K562 (cell line): ENCODE data around the gene TSC22D3. TPM values are rescaled to one million over a fixed set of nuclear protein-coding genes. Genes with fewer than 3 reads are reported as not detected.

ENCODE experiments used
- ATAC-seq: fragments of 200-7000 bp; cut with Tn5 transposase; 3 replicates; pipeline ENCODE4 v1.9.1; 2020; ENCODE audit warnings: moderate library complexity
- BruUV-seq: library from RNA; stranded (reverse); fragments of 400-500 nt; replicated peaks from 2 replicates; lab custom pipeline; 2021; lab: Mats Ljungman, UMichigan
- CTCF ChIA-PET: fragments of 300-600 bp; formaldehyde crosslinking; extraction: SDS; loops from one replicate; lab custom pipeline; 2021; ENCODE audit warnings: low intra/inter-chr PET ratio; lab: Yijun Ruan, JAX
- POLR2A ChIA-PET: fragments of 300-600, 350-650 bp; sonication (Branson Sonifier 250); formaldehyde crosslinking; extraction: SDS; loops from one replicate; lab custom pipeline; 2021; ENCODE audit warnings: antibody characterized with exemption, inconsistent platforms; lab: Yijun Ruan, JAX
- DNase-seq, 4 experiments: peaks; one replicate each; pipeline versions ENCODE4 v3.0.0 to v3.0.0-alpha.2; 2011 to 2018; ENCODE audit warnings: low spot score in 3 of 4, mixed read lengths in 3 of 4; ENCODE audit errors: extremely low read depth in 1 of 4
- FAIRE-seq: peaks from 2 replicates; lab custom pipeline; 2011; peaks lifted over from hg19 to GRCh38; lab: Jason Lieb, UNC
- H2AFZ ChIP-seq: 2 replicates; pipeline ENCODE4 v1.6.0; 2011; ENCODE audit warnings: low read depth, low read length, control low read depth, inconsistent platforms
- H3K27ac ChIP-seq: fragments of 200-600 bp; 3 replicates; pipeline ENCODE4 v1.8.0; 2011; ENCODE audit warnings: low read depth, mild to moderate bottlenecking, control low read depth, inconsistent platforms, low read length, moderate library complexity, mixed read lengths; ENCODE audit errors: extremely low read depth
- H3K27me3 ChIP-seq, 2 experiments: fragments of 300-600 bp in 1 of 2; 2 replicates in 1 of 2; 3 replicates in 1 of 2; pipeline versions ENCODE4 v1.6.0 to v1.8.0; 2011; ENCODE audit warnings: inconsistent platforms in 2 of 2, low read length in 2 of 2, mild to moderate bottlenecking in 1 of 2, mixed read lengths in 1 of 2, moderate library complexity in 1 of 2; ENCODE audit not compliant: control insufficient read depth in 2 of 2, insufficient read depth in 2 of 2
- H3K36me3 ChIP-seq: fragments of 300-600 bp; 3 replicates; pipeline ENCODE4 v1.8.0; 2011; ENCODE audit warnings: mild to moderate bottlenecking, low read length, inconsistent platforms; ENCODE audit not compliant: control insufficient read depth, insufficient read depth
- H3K4me1 ChIP-seq, 2 experiments: fragments of 200-600 bp in 1 of 2; replicated peaks in 1 of 2; 2 replicates in 1 of 2; 3 replicates in 1 of 2; pipeline versions ENCODE4 v1.5.1 to v1.8.0; 2011; ENCODE audit warnings: inconsistent platforms in 2 of 2, low read length in 2 of 2, mild to moderate bottlenecking in 1 of 2, mixed read lengths in 1 of 2, moderate library complexity in 1 of 2; ENCODE audit not compliant: control insufficient read depth in 2 of 2, insufficient read depth in 2 of 2
- H3K4me2 ChIP-seq: 2 replicates; pipeline ENCODE4 v1.6.1; 2011; ENCODE audit warnings: low read length, control low read depth, inconsistent platforms, mixed read lengths; ENCODE audit not compliant: insufficient read depth
- H3K4me3 ChIP-seq: fragments of 200-600 bp; sonication (generic), shearing (Covaris generic); 2 replicates; pipeline ENCODE4 v1.5.1; 2016; ENCODE audit warnings: control low read depth, inconsistent platforms
- H3K79me2 ChIP-seq: fragments of 200-600 bp; 3 replicates; pipeline ENCODE4 v1.8.0; 2011; ENCODE audit warnings: low read length, inconsistent platforms; ENCODE audit not compliant: control insufficient read depth, insufficient read depth
- H3K9ac ChIP-seq, 2 experiments: 2 replicates each; pipeline versions ENCODE4 v1.6.0 to v1.6.1; 2011; ENCODE audit warnings: low read depth in 2 of 2, low read length in 2 of 2, control low read depth in 1 of 2, inconsistent platforms in 1 of 2, mild to moderate bottlenecking in 1 of 2, mixed read lengths in 1 of 2; ENCODE audit not compliant: insufficient read depth in 1 of 2
- H3K9me1 ChIP-seq: one replicate; pipeline ENCODE4 v1.6.0; 2011; ENCODE audit warnings: inconsistent platforms, mild to moderate bottlenecking, low read length, moderate library complexity; ENCODE audit not compliant: control insufficient read depth, insufficient read depth
- H3K9me3 ChIP-seq: replicated peaks from 2 replicates; pipeline ENCODE4 v1.5.1; 2011; ENCODE audit warnings: low read depth, low read length, inconsistent platforms; ENCODE audit not compliant: control insufficient read depth, insufficient read depth
- H4K20me1 ChIP-seq: replicated peaks from 2 replicates; pipeline ENCODE4 v1.6.1; 2011; ENCODE audit warnings: low read length, inconsistent platforms, mixed read lengths; ENCODE audit not compliant: control insufficient read depth, insufficient read depth
- ATF7 ChIP-seq: fragments of 450-650 bp; IDR thresholded peaks from 2 replicates; pipeline ENCODE4 v1.7.1; 2014; ENCODE audit warnings: mild to moderate bottlenecking, moderate library complexity
- C11orf30 ChIP-seq: fragments of 450-650 bp; IDR thresholded peaks from 2 replicates; pipeline ENCODE4 v1.6.1; 2016; ENCODE audit warnings: low read depth, mild to moderate bottlenecking
- CBFA2T2 ChIP-seq: fragments of 450-650 bp; conservative IDR thresholded peaks from 2 replicates; pipeline ENCODE4 v1.6.1; 2017; ENCODE audit warnings: mild to moderate bottlenecking
- EP300 ChIP-seq: IDR thresholded peaks from 2 replicates; pipeline ENCODE4 v1.6.1; 2012; ENCODE audit warnings: low read length, improper control_type of control experiment
- ESRRA ChIP-seq: fragments of 450-650 bp; IDR thresholded peaks from 2 replicates; pipeline ENCODE4 v1.6.1; 2014; ENCODE audit warnings: low read depth, mild to moderate bottlenecking, moderate library complexity, borderline replicate concordance
- GABPA ChIP-seq: fragments of 200-800 bp; sonication (Bioruptor generic); conservative IDR thresholded peaks from 2 replicates; pipeline ENCODE4 v1.6.1; 2016; ENCODE audit warnings: low read depth, missing genetic modification characterization, missing compliant biosample characterization
- JUND ChIP-seq, 2 experiments: IDR thresholded peaks; 2 replicates in 1 of 2; 3 replicates in 1 of 2; pipeline ENCODE4 v1.6.1; 2011; ENCODE audit warnings: borderline replicate concordance in 2 of 2, low read depth in 2 of 2, low read length in 2 of 2, improper control_type of control experiment in 1 of 2, missing biosample characterization in 1 of 2, missing genetic modification characterization in 1 of 2, missing genetic modification reagents in 1 of 2
- MAZ ChIP-seq, 2 experiments: fragments of 450-650 bp in 1 of 2; sonication (generic) in 1 of 2; formaldehyde crosslinking; IDR thresholded peaks in 1 of 2; conservative IDR thresholded peaks in 1 of 2; 2 replicates each; pipeline versions ENCODE4 v1.4.0 to v1.5.0; 2020; ENCODE audit warnings: mild to moderate bottlenecking in 1 of 2, missing genetic modification reagents in 1 of 2
- MTA1 ChIP-seq: fragments of 450-650 bp; IDR thresholded peaks from 2 replicates; pipeline ENCODE4 v1.6.1; 2017; ENCODE audit warnings: borderline replicate concordance
- NR2C2 ChIP-seq, 2 experiments: fragments of 200-800 bp in 1 of 2; sonication (Bioruptor generic) in 1 of 2; sonication (generic) in 1 of 2; formaldehyde crosslinking in 1 of 2; IDR thresholded peaks; 2 replicates each; pipeline versions ENCODE4 v1.6.1 to v1.8.0; 2016 to 2022; ENCODE audit warnings: mild to moderate bottlenecking in 1 of 2, missing compliant biosample characterization in 1 of 2, missing genetic modification characterization in 1 of 2, missing genetic modification reagents in 1 of 2
- PHTF2 ChIP-seq: fragments of 250-450 bp; sonication (Bioruptor Pico); IDR thresholded peaks from 2 replicates; pipeline ENCODE4 v1.5.0; 2021; ENCODE audit warnings: mild to moderate bottlenecking
- PURB ChIP-seq: sonication (generic); formaldehyde crosslinking; IDR thresholded peaks from 2 replicates; pipeline ENCODE4 v1.9.0; 2021; ENCODE audit warnings: low read depth, mild to moderate bottlenecking, missing genetic modification reagents
- SMAD1 ChIP-seq: fragments of 150-350 bp; IDR thresholded peaks from 2 replicates; pipeline ENCODE4 v1.6.1; 2014; ENCODE audit warnings: low read length, low read depth; ENCODE audit not compliant: partially characterized antibody
- SP2 ChIP-seq: IDR thresholded peaks from 2 replicates; pipeline ENCODE4 v1.6.1; 2011; ENCODE audit warnings: mild to moderate bottlenecking, low read depth, low read length, moderate library complexity; ENCODE audit not compliant: poor library complexity, severe bottlenecking; ENCODE audit errors: extremely low read depth
- SREBF1 ChIP-seq: fragments of 150-350 bp; IDR thresholded peaks from 2 replicates; pipeline ENCODE4 v1.6.1; 2014; ENCODE audit warnings: antibody characterized with exemption, low read depth, low read length, borderline replicate concordance
- ZNF764 ChIP-seq: fragments of 250-450 bp; sonication (Bioruptor Pico); IDR thresholded peaks from 2 replicates; pipeline ENCODE4 v1.4.0; 2020; ENCODE audit warnings: low read depth, mild to moderate bottlenecking, moderate library complexity
- WGBS: fragments of 100-300 bp; shearing (Covaris generic); methylation state at CpG from one replicate; pipeline ENCODE4 v1.1.6; 2016; ENCODE audit warnings: low coverage, mixed read lengths; ENCODE audit not compliant: insufficient coverage; ENCODE audit errors: missing lambda C conversion rate; 5-methylcytosine and 5-hydroxymethylcytosine counted together
- in situ Hi-C: fragments of 300-500 bp; cut with MboI; formaldehyde crosslinking; loops from 4 replicates; pipeline ENCODE4 v1.15.0; 2018; ENCODE audit warnings: inconsistent platforms, mixed read lengths
- intact Hi-C: fragments of 100-400 bp; cut with micrococcal nuclease; formaldehyde crosslinking; loops from 2 replicates; pipeline ENCODE4 v1.14.2; 2022
- polyA plus RNA-seq, 8 experiments: library from polyadenylated mRNA; depleted of rRNA in 4 of 8; stranded (reverse) in 5 of 8; unstranded in 3 of 8; fragments of >200 nt; fragmentation: Nextera tagmentation in 2 of 8; fragmentation: Illumina TruSeq in 1 of 8; extraction: Ambion mirVana in 2 of 8; extraction: Trizol in 1 of 8; gene quantifications; 2 replicates each; pipeline versions ENCODE4 v1.2.1 to v1.2.3, GENCODE V29; 2011 to 2014; ENCODE audit warnings: inconsistent platforms in 1 of 8, missing spikeins in 1 of 8
- total RNA-seq, 7 experiments: library from RNA; depleted of rRNA in 6 of 7; stranded (reverse); fragments of >200 nt in 6 of 7; fragmentation: Illumina TruSeq in 2 of 7; extraction: Trizol in 2 of 7; gene quantifications; 2 replicates each; pipeline versions ENCODE4 v1.2.1 to v1.2.3, GENCODE V29; 2011 to 2021; ENCODE audit warnings: low replicate concordance in 1 of 7
- TF ChIP-seq, protein P1 (sequence below): fragments of 200-800 bp; sonication (Bioruptor generic); IDR thresholded peaks from 2 replicates; pipeline ENCODE4 v1.6.1; 2017; ENCODE audit warnings: missing genetic modification characterization, missing compliant biosample characterization
- TF ChIP-seq, protein P2 (sequence below): fragments of 250-450 bp; sonication (Bioruptor Pico); IDR thresholded peaks from 2 replicates; pipeline ENCODE4 v1.4.0; 2020; ENCODE audit warnings: borderline replicate concordance

The TSC22D3 gene
- total and polyA plus RNA-seq, 9 of the 15 experiments (the other 6 are each of a cell fraction or from before 2014, with no cell fraction given), result 0.48 to 3.0 (median 0.87) TPM

- no peak overlapping the region for H3K4me3 ChIP-seq
- H3K36me3 ChIP-seq, result no peaks in the 10 kb centered on the region
- peaks cover 15 to 41% of the 10 kb centered on the region in 2 experiments; a peak in 4 of 5 replicates for H3K4me1 ChIP-seq
- in situ Hi-C loops (no loop called here), intact Hi-C loops (loop anchor here (2.0 to 5.0 kb wide), 2 partner anchors 45 to 60 kb away; partner anchors contain the start of gene NCBP2L)
- peak overlapping the region; percentile 40; the same call in 1 of the 2 replicates for H2AFZ ChIP-seq
- H3K4me2 ChIP-seq, result peak overlapping the region; percentile 19
- H3K27ac ChIP-seq, result no peak overlapping the region; the same call in 2 of the 3 replicates
- peak; percentile 70 to 85 (median 72) for DNase-seq
- peak overlapping the region in 1 of 2 experiments; percentile 52; a peak in 1 of 4 replicates for H3K9ac ChIP-seq
- no peaks in the 10 kb centered on the region for H3K79me2 ChIP-seq
- BruUV-seq, result no TSS peak
- peak; percentile 75 for FAIRE-seq
- H3K9me3 ChIP-seq, result no peaks in the 10 kb centered on the region
- no peaks in the 10 kb centered on the region for H4K20me1 ChIP-seq
- 11% methylated on average over 3 of the region's 7 CpGs for WGBS
- peak; percentile 75 for ATAC-seq
- POLR2A ChIA-PET, result interaction anchor here (0.6 to 1.3 kb wide), 3 partner anchors 12 to 21 kb away, joined by 3 read pairs; no protein-coding TSS in a partner anchor
- H3K27me3 ChIP-seq, result no peaks in the 10 kb centered on the region
- CTCF ChIA-PET, result no interaction called here
- no peaks in the 10 kb centered on the region for H3K9me1 ChIP-seq
- TF ChIP-seq MTA1 (no peak; the same call in 1 of the 2 replicates), PURB (no peak), GABPA (tag) (no peak), JUND (IDR thresholded peaks at IDR 0.05; ENCODE audit: borderline replicate concordance, low read depth, low read length) (peak; percentile 81), JUND (tag; IDR thresholded peaks at IDR 0.05; ENCODE audit: borderline replicate concordance, low read depth, low read length) (peak; percentile 66; the same call in 1 of the 3 replicates), MAZ (CRISPR knock-in tag; conservative IDR thresholded peaks at IDR 0.05 in 1 of 2, IDR thresholded peaks at IDR 0.05 in 1 of 2) (peak in 1 of 2 experiments; percentile 55; a peak in 2 of 4 replicates), ESRRA (peak; percentile 86), ZNF764 (CRISPR knock-in tag) (no peak), CBFA2T2 (peak; percentile 33; the same call in 1 of the 2 replicates), SREBF1 (no peak), SP2 (no peak), NR2C2 (CRISPR knock-in tag; IDR thresholded peaks at IDR 0.05) (no peak), NR2C2 (tag; IDR thresholded peaks at IDR 0.05) (no peak), C11orf30 (peak; percentile 29; the same call in 1 of the 2 replicates), EP300 (0 out of 2 replicates have a peak, but pooled peaks have one; percentile 19), SMAD1 (peak; percentile 58), ATF7 (peak; percentile 45; the same call in 1 of the 2 replicates), PHTF2 (CRISPR knock-in tag) (no peak)
- TF ChIP-seq, protein P1, sequence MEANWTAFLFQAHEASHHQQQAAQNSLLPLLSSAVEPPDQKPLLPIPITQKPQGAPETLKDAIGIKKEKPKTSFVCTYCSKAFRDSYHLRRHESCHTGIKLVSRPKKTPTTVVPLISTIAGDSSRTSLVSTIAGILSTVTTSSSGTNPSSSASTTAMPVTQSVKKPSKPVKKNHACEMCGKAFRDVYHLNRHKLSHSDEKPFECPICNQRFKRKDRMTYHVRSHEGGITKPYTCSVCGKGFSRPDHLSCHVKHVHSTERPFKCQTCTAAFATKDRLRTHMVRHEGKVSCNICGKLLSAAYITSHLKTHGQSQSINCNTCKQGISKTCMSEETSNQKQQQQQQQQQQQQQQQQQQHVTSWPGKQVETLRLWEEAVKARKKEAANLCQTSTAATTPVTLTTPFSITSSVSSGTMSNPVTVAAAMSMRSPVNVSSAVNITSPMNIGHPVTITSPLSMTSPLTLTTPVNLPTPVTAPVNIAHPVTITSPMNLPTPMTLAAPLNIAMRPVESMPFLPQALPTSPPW, result peak; percentile 81
- TF ChIP-seq, protein P2, sequence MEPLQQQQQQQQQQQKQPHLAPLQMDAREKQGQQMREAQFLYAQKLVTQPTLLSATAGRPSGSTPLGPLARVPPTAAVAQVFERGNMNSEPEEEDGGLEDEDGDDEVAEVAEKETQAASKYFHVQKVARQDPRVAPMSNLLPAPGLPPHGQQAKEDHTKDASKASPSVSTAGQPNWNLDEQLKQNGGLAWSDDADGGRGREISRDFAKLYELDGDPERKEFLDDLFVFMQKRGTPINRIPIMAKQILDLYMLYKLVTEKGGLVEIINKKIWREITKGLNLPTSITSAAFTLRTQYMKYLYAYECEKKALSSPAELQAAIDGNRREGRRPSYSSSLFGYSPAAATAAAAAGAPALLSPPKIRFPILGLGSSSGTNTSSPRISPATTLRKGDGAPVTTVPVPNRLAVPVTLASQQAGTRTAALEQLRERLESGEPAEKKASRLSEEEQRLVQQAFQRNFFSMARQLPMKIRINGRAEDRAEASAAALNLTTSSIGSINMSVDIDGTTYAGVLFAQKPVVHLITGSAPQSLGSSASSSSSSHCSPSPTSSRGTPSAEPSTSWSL, result no peak
Measured at GRCh38 chrX:107731831-107732502, 43.6 kb downstream of the TSC22D3 start.
